HG02884 (cell line): ENCODE results near the gene MASP1.
"Not testable (repeated sequence)": the region's sequence is repeated elsewhere in the genome, so short reads cannot be mapped to it uniquely, and the experiment has no call there.

Experiments
- ATAC-seq: cut with Tn5 transposase; IDR thresholded peaks from one replicate; pipeline ENCODE4 v1.9.1; 2021; ENCODE audit warnings: mild to moderate bottlenecking, moderate library complexity; ENCODE audit not compliant: unreplicated experiment

Gene MASP1

DNA sequence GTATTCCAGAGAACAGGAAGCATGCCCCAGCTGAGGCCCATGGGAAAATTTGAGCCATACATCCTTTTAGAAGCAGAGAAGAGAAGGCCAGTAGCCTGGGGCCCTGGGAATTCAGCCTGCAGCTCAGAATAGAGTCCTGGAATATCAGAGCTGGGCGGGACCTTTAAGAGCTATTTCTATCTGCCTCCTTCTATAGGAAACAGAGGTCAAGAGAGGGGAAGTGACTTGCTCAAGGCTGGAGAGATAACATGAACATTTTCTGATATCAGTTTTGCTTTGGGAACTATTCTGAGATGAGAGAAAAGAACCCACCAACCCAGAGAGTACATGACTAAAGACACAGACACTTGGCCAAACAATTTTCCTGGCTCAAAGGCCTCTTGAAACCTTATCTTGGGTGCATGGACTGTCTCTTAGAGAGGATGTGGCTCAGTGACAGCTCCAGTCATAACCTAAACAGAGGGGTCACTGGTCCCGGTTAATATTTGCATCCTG is 26.0 kb downstream of the MASP1 start:
- no peak for ATAC-seq

DNA sequence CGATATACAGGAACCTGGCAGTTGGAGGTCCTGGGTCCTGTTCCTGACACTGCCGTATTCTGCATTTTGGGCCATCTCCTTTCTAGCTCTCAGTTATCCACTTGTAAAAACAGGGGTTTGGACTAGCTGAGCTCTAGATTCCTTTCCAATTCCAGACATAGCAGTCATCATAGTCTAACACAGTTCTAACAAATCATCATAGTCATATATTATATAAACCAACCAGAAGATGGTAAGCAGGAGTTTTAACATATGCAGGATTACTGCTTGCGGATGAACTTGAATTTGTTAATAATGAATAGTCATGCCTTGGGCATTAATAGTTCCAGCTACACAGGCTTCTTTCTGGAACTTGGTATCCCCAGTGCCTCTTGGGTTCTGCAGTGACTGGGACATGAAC is 26.6 kb downstream of the MASP1 start:
- ATAC-seq: no peak

DNA sequence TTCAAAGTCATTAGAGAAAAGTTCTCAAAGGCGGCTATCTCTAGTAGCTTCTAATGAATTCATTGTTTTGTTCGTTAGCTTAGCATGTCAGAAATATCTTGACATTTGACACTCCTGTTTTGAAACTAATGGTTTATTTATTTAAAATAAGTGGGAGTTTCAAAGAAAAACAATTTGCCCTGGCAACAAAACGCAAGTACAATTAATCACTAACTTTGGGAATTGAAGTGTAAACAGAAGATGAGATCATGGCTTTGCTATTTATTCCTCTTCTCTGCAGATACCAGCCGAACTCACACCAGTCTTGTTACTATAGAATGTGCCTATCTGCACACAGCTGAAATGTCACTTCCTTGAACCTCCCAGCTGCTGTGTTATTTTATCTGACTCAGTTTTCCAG is 27.5 kb downstream of the MASP1 start:
- ATAC-seq: no peak

DNA sequence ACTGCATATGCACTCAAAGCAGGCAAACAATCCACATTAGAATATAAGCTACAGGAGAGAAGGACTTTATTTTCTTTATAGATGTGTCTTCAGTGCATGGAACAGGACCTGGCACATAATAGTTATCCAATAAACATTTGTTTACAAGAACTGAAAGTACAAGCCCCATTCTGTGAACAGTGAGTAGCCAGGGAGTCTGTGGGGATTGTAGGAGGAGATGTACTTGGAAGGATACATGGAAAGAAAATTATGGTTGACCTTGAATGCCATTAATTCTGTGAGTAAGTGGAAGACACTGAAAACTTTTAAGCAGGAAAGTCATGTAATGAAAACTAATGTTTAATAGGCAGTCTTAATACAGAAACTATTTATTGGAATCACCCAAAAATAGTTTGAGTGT is 28.3 kb downstream of the MASP1 start:
- ATAC-seq: no peak

DNA sequence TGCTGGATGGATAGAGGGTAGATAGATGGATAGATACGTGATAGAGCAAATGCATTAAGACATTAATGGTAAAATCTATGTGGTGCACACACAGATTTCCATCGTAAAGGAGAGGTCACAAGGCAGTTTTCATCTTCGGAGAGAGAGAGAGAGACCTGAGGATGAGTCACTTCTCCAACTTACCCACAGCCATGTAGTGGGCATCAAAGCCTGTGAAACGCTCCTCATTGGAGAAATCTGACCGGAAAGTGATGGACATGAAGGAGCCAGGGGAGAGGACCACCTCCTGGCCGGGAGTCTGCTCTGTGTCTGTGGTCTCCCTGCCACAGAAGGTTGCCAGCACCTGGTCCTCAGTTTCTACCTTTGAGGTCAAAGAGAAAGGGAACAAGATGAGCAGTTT is 29.2 kb downstream of the MASP1 start:
- ATAC-seq: no peak

DNA sequence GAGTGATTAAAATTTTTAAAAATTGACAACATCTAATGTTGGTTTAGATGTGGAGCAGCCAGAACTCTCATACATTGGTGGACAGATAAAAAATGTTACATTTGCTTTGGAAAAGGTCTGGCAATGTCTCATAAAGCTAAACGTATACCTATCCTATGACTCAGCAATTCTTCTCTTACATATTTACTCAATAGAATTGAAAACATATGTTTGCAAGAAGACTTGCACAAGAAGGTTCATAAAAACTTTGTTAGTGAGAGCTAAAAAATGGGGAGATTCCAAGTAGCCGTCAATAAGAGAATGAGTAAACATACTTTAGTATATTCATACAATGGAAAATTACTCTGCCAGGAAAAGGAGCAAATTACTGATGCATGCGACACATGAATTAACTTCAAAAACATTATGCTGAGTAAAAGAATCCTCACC is 30.0 kb downstream of the MASP1 start:
- no peak for ATAC-seq

DNA sequence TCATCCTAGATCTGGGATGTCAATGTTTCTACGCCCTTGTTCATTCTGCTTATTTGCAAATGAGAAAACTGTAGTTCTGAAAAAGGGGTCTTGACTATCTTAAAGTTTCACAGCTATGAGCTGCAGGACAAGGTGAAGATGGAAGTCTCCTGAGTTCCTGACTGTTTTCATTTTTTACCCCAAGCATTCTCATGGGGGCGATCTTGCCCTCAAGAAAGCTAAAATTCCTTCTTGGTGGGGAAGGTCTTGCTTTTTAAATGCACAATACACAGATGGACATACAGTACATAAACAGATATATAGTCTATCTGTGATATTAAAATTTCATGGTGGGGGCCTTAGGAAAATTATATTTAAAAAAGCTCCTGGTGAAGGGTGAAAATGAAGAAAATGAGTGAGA is 32.4 kb downstream of the MASP1 start:
- no peak for ATAC-seq

DNA sequence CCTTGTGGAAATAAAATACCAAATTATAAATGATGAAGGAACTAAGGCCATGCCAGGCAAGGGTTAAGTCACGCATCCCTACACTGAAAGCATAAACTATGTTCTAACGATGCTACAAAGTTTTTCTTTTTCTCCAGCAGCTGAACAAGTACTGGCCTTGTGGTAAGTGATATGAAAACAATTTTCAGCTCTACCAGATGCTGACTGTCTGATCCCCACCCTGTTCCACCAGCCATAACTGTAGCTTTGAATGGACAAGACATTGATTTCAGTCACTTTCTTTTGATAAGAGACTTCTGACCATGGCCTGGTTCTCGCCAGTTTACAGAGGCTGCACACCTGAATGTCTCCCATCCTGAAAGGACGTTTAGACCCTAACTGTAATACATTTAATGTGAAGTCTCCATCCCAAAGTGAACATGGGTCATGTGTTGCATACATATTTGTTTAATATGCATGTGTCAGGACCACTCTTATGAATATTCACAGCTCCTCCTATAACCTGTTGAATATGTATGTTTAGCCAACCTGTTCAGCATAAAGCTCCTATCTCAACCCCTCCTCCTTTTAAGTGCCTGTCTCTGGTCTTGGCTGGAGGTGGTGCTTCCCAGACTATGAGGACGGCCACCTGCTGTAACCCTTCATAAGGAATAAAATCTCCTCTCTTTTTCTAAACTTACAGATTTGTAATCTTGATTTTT is 33.4 kb downstream of the MASP1 start:
- no peak for ATAC-seq

DNA sequence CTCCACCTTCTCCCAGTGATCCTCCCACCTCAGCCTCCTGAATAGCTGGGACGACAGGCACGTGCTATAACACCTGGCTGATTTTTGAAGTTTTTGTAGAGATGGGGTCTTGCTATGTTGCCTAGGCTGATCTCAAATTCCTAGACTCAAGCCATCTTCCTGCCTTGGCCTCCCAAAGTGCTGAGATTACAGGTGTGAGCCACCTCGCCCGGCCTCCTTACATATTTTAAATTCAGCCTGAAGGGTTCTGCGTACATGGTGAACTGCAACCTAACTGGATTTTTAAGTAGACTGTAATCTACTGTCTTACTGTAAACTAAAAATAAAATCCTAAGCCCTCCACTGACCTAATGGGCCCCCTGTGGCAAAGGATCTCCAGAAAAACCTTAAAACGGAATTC is 34.1 kb downstream of the MASP1 start:
- no peak for ATAC-seq

DNA sequence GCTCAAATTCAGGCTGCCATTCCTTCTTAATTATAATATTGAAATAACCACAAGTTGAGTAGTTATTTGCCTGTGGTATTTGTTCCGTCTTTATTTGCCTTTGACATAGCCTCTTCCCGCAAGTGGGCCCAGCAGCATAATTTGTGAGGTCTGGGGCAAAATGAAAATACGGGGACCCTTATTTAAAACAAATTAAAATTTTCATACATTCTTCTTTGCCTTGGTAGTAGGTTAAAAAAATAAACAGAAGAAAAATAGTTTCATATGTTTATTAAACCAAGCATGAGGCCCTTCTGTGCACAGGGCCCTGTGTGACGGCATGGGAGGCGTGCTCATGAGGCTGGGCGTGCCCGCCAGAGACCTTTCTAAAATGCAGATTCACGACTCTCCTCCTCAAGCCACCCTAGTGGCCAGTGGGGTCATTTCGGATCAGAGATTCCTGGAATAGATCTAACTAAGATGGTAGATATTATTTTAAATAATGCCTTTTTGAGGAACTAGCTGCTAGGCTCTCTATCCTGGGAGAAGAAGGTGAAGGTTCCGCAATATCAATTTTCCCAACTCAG is 35.4 kb downstream of the MASP1 start:
- no peak for ATAC-seq

DNA sequence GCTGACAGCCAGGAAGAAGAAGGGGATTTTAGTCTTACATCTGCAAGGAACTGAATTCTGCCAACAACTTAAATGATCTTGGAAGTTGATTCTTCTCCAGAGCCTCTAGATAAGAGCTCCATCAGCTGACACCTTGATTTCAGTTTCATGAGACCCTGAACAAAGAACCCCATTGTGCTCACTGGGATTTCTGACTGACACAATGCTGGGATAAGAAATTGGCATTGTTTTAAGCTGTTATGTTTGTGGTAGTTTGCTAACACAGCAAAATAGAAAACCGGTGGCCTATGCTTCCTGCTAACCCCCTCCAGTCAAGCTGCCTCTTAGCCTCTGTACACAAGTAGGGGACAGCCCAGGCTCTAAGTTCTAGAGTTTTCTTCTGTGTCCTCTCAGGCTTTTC is 36.2 kb downstream of the MASP1 start:
- ATAC-seq: no peak

DNA sequence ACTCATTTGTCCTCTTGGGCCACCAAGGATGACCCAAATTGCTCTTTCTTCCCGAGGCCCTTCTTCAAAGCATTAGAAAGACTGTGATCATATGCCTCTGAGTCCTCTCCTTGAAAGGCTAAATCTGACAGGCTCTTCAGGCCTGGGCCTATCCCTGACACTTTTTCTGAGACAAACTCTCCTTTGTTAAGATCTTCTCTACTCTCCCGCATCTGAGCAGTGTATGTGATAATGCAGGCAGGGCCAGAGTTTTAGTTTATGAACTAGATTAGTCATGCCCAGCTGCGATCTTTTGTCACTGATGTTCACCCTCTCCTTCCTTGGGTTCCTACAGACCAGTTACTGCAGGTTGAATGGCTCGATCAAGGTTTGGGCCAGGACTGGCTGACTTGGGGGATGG is 39.2 kb downstream of the MASP1 start:
- ATAC-seq: no peak

DNA sequence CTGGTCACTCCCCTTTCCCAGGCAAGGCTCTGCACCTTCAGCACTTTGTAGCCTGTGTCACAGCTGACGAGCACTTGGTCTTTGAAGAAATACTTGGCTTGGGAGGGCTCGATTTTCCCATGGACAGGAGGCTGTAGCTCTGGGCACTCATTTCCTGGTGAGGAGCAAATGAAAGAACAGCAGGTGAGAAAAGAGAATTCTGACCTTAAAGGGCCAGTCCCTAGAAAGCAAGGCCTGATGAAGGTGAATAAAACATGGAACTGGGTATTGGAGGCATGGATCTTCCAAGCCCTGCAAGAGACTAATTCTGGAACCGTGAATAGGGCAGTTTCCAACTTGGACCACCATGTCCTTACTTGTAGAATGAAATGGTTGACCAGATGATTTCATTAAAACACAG is 39.9 kb downstream of the MASP1 start:
- ATAC-seq: no peak

DNA sequence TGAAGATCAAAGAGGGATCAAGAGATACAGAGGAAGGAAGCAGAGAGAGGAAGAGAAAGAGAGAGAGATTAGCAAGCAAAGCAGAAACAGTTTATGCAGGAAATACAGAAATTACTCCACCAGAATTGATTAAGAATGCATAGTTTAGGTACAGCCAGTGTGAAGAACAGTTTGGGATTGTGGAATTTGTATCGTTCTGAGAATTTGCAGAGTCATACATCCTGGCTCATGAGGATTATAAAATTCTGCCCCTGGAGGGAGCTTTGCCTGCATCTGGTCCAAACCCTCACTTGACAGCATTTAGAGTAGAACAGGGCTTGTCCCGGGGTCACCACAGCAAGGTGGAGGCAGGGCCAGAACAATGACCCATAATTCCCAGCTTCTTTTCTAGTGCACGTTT is 44.1 kb downstream of the MASP1 start:
- no peak for ATAC-seq

DNA sequence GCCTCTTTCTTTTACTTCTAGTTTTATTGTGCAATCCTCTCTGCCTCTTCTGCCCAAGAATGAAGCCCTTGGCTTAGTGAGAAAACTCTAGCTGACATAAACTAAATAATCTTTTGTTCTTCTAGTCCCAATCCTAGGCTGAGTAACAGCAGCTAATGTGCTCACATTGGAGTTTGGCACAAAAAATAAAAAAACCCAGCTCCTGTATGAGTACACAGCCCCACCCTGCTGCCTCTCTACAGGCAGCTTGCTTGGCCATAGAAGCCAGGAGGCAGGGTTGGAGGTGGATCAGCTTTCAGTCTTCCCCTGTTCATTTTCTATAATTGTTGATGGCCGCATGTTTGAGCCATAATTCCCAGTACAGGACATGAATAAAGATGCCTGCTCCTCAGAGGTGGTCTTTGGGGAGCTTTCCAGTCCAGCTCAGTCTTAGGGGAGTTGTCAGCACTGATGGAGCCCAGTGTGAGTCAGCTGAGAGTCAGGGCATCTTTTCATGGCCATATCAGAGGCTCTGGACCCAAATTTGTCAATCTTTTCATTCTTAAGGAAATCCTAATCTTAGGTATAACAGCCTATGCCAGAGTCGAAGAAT is 47.5 kb downstream of the MASP1 start:
- ATAC-seq: no peak

DNA sequence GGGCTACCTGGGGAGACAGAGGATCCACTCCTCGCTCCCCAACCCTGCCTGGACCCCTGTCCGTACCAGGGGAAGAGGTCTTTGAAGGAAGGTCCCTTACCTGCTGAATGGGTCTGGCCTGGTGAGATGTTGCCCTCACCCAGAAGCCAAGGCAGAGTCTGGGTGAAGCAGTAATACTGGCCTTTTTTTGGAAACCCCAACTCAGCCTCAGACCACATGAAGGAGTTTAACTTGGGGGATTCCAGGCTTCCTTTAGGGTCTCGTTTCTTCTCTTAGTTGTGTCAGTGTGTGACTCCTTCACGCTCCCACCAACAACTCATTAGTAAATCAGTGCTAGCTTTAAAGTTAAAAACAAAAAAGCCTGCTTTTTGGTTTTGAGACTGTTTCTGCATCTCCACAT is 48.6 kb downstream of the MASP1 start:
- ATAC-seq: no peak

DNA sequence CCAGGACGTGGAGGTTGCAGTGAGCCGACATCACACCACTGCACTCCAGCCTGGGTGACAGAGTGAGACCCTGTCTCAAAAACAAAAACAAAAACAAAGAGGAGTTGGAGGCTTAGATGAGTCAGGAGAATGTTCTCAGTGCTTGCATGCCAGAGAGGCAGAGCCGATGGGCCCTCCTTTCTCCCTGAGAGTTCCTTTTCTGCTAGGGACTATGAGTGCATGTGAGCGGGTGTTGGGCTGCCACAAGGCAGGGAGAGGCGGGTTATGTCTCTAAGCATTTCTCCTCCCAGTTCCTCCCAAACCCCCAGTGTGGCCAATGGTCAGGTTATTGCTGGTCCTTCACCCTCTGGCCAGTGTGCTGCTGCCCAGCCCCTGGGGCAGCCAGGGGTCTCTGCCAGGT is 49.1 kb downstream of the MASP1 start:
- ATAC-seq: no peak

DNA sequence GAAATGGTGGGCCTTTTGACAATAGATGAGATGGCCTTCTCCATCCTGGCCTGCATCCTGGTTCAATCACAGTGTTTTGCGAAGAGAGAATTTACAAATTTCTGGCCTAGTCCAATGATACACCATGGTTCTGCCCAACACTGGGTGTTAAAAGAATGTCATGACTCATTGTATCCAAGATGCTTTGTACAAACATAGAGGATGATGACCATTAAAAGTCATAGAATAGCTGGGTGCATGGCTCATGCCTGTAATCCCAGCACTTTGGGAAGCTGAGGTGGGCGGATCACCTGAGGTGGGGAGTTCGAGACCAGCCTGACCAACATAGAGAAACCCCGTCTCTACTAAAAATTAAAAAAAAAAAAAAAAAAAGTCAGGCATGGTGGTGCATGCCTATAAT is 52.7 kb downstream of the MASP1 start:
- not testable (repeated sequence) for ATAC-seq

DNA sequence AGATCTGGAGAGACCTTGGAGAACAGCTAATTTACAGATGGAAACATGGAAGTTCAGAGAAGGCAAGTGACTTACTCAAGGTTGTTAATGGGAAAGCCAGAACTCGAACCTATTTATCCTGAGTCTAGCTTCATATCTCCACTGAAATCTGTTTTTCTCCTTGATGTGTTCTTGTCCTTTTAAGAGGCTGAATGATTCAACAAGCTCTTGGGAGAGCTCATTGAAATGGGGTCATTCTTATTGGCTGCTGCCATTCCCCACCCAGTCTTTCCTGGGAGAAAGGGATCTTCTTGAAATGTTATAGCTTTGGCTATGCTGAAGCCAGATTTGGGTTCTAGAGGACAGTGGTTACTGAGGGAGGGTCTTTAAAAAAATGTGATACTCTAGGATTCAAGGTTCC is 53.3 kb downstream of the MASP1 start:
- no peak for ATAC-seq

DNA sequence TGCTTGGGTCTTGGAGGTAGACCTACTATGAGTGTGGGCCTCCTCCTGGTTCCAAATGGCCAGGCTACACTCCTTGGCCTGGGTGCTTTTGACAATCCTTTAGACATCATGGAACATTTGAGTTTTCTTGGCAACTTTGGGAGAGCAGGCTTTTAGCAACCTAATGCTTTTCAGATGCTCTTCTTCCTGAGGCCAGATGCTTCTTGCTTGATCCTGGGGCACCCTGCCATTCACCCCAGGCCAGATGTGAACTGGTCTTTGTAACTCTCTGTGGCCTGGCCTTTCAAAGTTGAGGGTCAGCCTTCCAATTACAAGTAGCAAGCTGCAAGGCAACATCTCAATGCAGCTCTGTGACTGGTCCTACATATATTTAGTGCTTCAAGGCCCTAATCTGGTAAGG is 53.8 kb downstream of the MASP1 start:
- no peak for ATAC-seq

DNA sequence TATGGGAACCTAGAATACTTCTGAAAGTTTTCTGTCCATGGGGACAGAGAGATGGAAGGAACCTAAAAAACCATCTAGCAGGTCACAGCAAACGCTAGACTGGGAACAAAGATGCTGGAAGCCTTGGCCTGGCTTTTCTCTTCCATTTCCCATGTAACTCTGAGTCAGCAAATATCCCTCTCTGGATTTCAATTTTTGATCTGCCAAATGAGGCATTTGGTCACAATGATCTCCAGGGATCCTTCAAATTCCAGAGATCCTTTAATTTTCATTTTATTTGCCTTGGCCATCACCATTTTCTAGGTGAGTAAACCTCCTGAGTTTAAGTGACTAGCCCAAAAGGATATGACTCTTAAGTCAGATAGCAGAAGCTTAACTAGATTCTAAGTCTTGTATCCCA is 54.6 kb downstream of the MASP1 start:
- ATAC-seq: no peak

DNA sequence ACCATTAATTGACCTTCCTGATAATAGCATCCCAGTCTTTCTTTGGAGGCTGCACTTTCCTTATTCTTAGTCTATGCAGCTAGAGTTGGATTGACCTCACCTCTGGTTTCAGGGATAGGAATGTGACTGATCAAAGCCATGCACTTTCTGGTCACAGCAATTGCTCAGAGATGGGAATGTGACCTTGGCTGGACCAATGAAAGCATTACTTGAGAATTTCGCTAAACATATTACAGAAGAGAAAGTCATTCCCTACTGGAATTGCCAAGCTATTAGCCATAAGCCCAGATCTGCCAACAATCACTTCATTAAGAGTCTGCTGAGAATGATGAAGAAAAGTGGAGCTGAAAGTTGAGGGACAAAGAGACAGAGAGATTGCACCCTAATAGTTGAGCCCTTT is 61.5 kb downstream of the MASP1 start:
- ATAC-seq: no peak

DNA sequence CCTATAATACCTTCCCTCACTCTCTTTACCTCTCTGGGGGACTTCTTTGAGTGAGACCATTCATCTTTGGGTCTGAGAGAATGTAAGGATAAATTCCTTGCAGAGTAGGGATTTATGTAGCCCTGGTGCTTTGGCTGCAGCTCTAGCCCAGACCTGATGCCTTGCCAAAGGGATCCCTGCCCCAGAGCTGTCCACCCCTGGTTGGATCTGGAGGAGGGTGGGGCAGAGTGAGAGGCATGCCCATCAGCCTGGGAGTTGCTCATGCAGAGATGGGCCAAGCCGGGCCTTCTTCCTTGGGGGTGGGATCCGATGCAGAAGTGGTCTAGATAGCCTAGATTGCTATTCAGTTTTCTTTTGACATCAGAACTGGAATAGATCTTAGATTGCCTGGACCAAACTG is 62.8 kb downstream of the MASP1 start:
- ATAC-seq: no peak
